ENCODE measurements around the gene PLK2. TPM values are rescaled to one million over a fixed set of nuclear protein-coding genes. Genes with fewer than 3 reads are reported as not detected.

PLK2 gene
- total and polyA plus RNA-seq, 7 donors = 4.0 to 23.3 (median 7.2) TPM

GRCh38 chr5:58437661-58438060, 22.2 kb downstream of the PLK2 start:
- Histone ChIP-seq H3K4me3 (no peak overlapping the region), H3K9me3 (no peaks in the 10 kb centered on the region), H3K27me3 (ENCODE audit: insufficient read depth in 3 of 3, low read length in 2 of 3) (no peaks in the 10 kb centered on the region), H3K27ac (no peak overlapping the region), H3K4me1 (no peaks in the 10 kb centered on the region), H3K36me3 (ENCODE audit: insufficient read depth in 1 of 2, low read depth in 1 of 2) (no peaks in the 10 kb centered on the region)
- ATAC-seq (no peak), DNase-seq (no peak)
- TF ChIP-seq, protein P1, sequence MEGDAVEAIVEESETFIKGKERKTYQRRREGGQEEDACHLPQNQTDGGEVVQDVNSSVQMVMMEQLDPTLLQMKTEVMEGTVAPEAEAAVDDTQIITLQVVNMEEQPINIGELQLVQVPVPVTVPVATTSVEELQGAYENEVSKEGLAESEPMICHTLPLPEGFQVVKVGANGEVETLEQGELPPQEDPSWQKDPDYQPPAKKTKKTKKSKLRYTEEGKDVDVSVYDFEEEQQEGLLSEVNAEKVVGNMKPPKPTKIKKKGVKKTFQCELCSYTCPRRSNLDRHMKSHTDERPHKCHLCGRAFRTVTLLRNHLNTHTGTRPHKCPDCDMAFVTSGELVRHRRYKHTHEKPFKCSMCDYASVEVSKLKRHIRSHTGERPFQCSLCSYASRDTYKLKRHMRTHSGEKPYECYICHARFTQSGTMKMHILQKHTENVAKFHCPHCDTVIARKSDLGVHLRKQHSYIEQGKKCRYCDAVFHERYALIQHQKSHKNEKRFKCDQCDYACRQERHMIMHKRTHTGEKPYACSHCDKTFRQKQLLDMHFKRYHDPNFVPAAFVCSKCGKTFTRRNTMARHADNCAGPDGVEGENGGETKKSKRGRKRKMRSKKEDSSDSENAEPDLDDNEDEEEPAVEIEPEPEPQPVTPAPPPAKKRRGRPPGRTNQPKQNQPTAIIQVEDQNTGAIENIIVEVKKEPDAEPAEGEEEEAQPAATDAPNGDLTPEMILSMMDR (IDR thresholded peaks at IDR 0.05) = no peak
- intact Hi-C loops (cut with DNase I) = no loop called here
- 94 to 99% (median 95%) methylated on average over 3 of the region's 3 CpGs for WGBS, 3 donors

DNA sequence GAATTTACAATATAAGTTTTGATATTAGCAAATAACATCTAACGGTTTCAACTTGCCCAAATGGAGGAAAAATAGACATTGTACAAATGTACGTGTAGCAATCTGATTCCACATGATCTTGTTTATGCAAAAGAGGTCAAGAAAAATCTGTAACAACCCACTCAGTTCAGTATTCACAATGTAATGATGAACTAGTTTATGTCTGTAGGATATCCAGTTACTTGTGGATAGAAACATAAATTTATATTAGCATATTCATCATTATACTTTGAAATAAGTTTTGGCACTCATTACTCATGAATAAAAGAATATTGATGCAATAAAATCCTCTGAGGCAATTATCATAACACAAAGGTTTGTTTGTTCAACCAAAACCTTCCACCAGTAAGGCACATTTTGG, 28.1 kb downstream of the PLK2 start:
- Histone ChIP-seq H3K9me3 (no peaks in the 10 kb centered on the region), H3K27me3 (ENCODE audit: insufficient read depth in 3 of 3, low read length in 2 of 3) (no peaks in the 10 kb centered on the region), H3K27ac (no peak overlapping the region), H3K36me3 (ENCODE audit: insufficient read depth in 1 of 2, low read depth in 1 of 2) (no peaks in the 10 kb centered on the region), H3K4me3 (no peak overlapping the region), H3K4me1 (no peaks in the 10 kb centered on the region)
- WGBS, 3 donors = 78 to 86% (median 78%) methylated on average over 2 of the region's 2 CpGs
- ATAC-seq (no peak), DNase-seq (no peak)
- TF ChIP-seq, protein P1 (IDR thresholded peaks at IDR 0.05) = no peak
- intact Hi-C loops (cut with DNase I) = no loop called here

DNA sequence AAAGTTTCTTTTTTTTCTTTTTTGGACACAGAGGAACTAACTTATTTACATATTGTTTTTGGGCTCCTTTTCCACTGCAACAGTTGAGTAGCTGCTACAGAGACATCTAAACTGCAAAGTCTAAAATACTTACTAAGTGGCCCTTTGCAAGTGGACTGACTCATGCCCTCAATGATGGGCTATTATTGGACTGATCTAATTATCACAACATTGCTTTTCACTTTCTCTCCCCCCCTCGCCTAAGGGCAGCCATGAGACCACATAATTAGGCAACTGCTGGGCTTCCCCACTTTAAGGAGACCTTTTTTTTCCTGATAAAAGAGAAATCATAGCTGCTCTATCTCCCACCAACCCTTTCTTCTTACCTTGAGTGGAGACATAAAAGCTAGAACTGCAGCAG, 47.0 kb downstream of the PLK2 start:
- TF ChIP-seq, protein P1 (IDR thresholded peaks at IDR 0.05) = no peak
- intact Hi-C loops (cut with DNase I) = no loop called here
- Histone ChIP-seq H3K36me3 (ENCODE audit: insufficient read depth in 1 of 2, low read depth in 1 of 2) (no peaks in the 10 kb centered on the region), H3K27me3 (ENCODE audit: insufficient read depth in 3 of 3, low read length in 2 of 3) (no peaks in the 10 kb centered on the region), H3K9me3 (no peaks in the 10 kb centered on the region), H3K27ac (no peak overlapping the region), H3K4me3 (no peak overlapping the region), H3K4me1 (no peaks in the 10 kb centered on the region)
- no peak for DNase-seq
- ATAC-seq = no peak
- WGBS, 3 donors = 92 to 93% (median 93%) methylated on average over 1 of the region's 1 CpG

- H3K36me3 ChIP-seq (ENCODE audit: insufficient read depth in 1 of 2, low read depth in 1 of 2) = no peaks in the 10 kb centered on the region
- no peak overlapping the region for H3K4me3 ChIP-seq
- H3K27me3 ChIP-seq (ENCODE audit: insufficient read depth in 3 of 3, low read length in 2 of 3) = no peaks in the 10 kb centered on the region
- no peaks in the 10 kb centered on the region for H3K4me1 ChIP-seq
- intact Hi-C loops (cut with DNase I) = no loop called here
- DNase-seq = no peak
- WGBS, 3 donors = 77 to 86% (median 85%) methylated on average over 2 of the region's 2 CpGs
- TF ChIP-seq, protein P1 (IDR thresholded peaks at IDR 0.05) = no peak
- H3K9me3 ChIP-seq = no peaks in the 10 kb centered on the region
- ATAC-seq = no peak
- no peak overlapping the region for H3K27ac ChIP-seq
Observed at GRCh38 chr5:58412081-58412480, 47.8 kb downstream of the PLK2 start.

DNA sequence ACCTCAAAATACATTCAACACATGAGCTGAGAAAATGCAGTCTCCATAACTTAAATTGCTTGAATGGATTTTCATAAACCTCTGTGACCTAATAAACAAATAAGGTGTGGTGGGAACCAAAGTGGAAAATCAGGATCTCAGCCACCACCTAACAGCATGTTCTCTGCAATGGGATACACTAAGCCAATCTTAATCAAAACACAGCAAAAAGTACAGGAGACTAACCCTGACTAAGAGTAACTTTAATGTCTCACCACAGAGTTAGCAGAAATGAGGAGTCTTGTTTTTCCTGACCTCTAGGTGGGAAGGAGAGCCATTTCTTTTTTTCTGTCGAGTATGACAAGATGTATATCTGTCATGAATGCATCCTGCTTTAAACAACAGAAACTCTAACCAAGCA, 48.5 kb downstream of the PLK2 start:
- WGBS, 3 donors = 43 to 52% (median 45%) methylated on average over 1 of the region's 1 CpG
- no peak overlapping the region for H3K4me3 ChIP-seq
- no peaks in the 10 kb centered on the region for H3K4me1 ChIP-seq
- intact Hi-C loops (cut with DNase I) = no loop called here
- H3K27me3 ChIP-seq (ENCODE audit: insufficient read depth in 3 of 3, low read length in 2 of 3) = no peaks in the 10 kb centered on the region
- H3K27ac ChIP-seq = no peak overlapping the region
- DNase-seq = no peak
- no peaks in the 10 kb centered on the region for H3K36me3 ChIP-seq (ENCODE audit: insufficient read depth in 1 of 2, low read depth in 1 of 2)
- ATAC-seq = no peak
- no peaks in the 10 kb centered on the region for H3K9me3 ChIP-seq
- TF ChIP-seq, protein P1 (IDR thresholded peaks at IDR 0.05) = no peak
